HG03469 (cell line): ENCODE data around the gene FOXR2.

Experiments
- ATAC-seq: cut with Tn5 transposase; IDR thresholded peaks from one replicate; pipeline ENCODE4 v1.9.1; 2021; ENCODE audit warnings: mild to moderate bottlenecking, moderate library complexity, moderate number of reproducible peaks; ENCODE audit not compliant: unreplicated experiment

FOXR2 gene, protein sequence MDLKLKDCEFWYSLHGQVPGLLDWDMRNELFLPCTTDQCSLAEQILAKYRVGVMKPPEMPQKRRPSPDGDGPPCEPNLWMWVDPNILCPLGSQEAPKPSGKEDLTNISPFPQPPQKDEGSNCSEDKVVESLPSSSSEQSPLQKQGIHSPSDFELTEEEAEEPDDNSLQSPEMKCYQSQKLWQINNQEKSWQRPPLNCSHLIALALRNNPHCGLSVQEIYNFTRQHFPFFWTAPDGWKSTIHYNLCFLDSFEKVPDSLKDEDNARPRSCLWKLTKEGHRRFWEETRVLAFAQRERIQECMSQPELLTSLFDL

DNA sequence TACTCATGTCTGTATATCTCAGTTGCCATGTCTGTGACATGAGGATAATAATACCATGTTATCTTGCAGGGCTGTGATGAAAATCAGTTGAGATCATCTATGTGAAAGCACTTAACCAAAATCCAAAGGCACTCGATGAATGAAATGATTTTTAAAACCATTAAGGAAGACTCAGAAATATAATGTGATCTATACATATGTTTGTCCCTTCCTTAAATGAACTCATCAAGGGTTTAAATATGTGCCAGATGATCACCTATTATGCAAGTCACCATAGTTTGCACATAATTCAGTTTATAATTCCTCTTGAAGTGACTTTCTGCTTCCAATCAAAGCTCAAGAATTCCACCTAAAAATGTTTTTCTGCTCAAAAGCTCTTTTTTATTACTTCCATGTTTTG lies at the start of gene FOXR2:
Gene FOXR2, plus strand, starts transcription at position 301 of the 400 bp plus-strand sequence. CDS start 312 bp downstream, outside the sequence.
- ATAC-seq = no peak

DNA sequence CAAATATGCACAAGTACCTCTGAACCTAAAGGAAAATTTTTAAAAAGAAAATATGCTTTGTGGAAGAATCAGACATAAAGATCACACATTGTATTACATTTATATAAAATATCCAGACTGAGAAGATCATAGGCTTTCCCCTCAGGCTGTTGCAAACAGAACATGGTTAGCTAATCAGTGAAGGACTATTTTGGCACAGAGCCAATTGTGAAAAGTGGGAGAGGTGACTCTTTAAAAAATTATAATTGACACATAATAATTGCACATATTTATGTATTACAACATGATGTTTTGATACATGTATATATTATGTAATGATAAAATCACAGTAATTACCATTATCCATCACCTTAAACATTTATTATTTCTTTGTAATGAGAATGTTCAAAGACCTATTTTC lies 44.1 kb upstream of the FOXR2 start:
- ATAC-seq = no peak

DNA sequence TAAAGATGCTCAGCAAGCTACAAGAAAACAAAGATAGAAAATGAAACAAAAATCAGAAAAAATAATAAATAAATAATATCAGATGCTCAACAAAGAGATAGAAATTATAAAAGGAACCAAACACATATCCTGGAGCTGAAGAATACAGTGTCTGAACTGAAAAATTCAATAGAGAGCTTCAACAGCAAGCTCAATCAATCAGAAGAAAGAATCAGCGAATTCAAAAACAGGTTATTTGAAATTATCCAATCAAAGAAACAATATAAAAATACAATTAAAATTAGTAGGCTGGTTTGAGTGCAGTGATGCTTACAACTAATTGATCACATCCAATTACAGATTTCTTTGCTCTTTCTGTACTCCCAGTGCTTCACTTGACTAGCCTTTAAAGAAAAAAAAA lies 40.8 kb upstream of the FOXR2 start:
- ATAC-seq = no peak

DNA sequence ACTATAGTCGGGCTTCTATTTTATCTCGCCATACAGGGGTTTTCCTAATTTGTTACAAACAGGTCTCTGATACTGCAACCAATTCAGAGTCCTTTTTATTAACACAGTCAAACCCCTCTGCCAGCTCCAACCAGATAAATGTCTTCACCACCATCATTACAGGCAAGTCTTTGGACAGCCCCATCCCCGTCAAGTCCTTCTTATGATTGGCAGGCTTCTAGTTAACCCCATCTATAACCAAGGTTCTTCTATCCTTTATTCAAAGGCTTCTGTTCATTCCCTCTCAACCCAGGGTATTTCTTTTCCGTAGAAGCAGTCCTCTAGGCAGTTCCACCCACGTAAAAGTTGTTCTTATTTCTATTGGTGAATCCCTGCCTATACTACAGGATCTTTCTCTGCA lies 29.9 kb upstream of the FOXR2 start:
- no peak for ATAC-seq

DNA sequence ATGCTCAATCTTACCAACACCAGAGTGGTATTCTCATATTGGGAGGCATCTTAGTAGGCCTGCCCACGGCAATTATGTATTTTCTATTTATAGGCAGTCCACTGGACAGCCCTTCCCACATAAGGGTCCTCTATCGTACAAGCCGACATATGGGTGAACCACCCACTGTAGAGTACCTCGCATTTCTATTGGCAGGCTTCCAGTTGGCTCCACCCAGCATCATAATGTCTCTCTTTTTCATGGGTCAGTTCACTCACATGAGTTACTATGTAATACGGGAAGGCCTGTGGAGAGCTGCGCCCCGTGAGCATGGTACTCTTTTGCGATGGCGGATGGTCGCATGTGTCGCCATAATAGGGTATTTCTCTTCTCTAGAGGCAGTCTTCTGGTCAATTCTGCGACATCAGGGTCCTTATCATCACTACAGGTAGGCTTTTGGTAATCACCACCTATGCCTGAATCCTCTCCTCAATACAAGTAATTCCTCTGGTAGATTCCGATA lies 29.4 kb upstream of the FOXR2 start:
- no peak for ATAC-seq

DNA sequence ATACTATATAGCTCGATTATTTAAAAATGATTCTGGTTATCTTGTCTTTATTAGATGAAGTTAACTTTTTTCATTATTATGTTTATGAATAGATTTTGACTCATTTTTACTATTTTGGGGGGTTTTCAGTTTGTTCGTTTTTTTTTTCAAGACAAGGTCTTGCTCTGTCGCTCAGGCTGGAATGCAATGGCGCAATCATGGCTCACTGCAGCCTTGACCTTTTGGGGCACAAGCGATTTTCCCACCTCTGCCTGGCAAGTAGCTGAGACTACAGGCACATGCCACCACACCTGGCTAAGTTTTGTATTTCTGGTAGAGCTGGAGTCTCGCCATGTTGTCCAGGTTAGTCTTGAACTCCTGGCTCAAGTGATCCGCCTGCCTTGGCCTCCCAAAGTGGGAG lies 24.9 kb upstream of the FOXR2 start:
- ATAC-seq = no peak

DNA sequence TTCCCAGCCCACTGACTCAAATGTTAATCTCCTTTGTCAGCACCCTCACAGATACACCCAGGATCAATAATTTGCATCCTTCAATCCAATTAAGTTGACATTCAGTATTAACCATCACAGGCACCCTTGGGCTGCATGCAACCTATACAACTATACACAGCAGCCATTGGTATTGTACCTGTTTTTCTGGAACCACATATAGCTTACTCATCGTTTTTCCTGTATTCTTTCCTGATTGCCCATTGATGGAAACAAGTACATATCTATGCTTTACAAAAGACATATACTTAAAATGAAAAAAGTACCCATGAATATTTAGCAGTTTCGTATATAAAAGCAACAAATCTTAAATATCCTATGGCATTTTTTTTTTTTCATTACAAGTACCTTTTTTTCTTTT lies 3.7 kb upstream of the FOXR2 start:
- ATAC-seq = no peak

DNA sequence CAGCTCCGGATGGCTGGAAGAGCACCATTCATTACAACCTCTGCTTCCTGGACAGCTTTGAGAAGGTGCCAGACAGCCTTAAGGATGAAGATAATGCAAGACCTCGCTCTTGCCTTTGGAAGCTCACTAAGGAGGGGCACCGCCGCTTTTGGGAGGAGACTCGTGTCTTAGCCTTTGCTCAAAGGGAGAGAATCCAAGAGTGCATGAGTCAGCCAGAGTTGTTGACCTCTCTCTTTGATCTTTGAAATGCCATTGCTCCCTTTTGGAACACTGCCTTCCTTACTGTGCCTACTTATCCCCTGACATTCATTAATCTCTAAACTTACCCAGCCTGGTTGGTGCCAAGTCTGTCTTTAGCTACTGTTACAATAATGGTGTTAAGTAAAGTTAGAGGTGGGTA lies 1.2 kb downstream of the FOXR2 start:
- ATAC-seq = no peak

DNA sequence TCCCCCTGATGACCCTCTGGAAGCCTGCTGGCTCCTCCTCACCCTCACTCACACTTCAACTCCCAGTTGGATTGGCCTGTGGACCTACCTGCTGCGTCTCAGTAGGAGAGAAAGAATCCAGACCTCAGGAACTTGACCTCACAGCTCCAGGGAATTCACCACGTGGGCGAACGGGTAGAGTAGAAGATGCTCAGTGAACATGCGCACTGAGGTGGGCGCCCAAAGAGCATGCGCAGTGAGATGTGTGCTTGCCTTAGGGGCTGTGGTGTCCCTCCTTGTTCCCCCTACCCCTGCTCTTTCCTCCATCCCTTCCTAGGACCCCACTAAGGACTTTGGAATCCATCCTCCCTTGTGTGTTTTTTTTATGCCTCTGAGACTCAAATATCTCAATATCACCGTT lies 12.9 kb downstream of the FOXR2 start:
- ATAC-seq = no peak

DNA sequence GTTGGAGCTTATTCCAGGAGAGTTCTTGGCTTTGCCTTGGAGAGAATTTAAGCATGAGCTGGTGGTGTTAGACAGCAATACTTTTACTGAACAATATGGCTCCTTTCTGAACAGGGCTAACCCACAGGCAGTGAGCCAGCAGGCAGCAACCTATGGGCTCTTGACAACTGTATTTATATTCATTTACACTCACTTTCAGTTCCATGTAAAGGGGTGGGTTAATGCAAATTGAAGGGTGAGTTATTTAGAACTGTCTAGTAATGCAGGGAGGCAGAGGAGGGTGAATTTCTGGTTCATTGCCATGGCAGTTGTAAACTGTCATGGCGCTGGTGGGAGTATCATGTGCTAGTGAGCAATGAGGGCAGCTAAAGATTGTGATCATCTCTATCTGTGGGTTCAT lies 15.7 kb downstream of the FOXR2 start:
- ATAC-seq = peak; percentile 81

DNA sequence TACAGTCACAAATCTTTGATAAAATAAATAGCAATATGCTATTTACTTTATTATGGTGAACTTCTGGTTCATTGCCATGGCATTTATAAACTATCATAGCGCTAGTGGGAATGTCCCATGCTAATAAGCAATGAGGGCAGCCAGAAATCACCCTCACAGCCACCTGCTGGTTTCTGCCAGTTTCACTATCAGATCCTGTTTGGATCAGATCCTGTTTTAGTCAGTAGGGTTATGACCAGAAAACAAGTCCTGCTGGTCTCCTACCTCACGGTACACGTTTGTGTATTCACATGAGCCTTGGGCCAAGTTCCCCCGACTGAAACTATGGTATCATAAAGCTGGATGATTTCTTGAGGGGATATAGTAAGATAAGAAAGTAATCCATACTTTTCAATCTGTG lies 17.7 kb downstream of the FOXR2 start:
- ATAC-seq = no peak

DNA sequence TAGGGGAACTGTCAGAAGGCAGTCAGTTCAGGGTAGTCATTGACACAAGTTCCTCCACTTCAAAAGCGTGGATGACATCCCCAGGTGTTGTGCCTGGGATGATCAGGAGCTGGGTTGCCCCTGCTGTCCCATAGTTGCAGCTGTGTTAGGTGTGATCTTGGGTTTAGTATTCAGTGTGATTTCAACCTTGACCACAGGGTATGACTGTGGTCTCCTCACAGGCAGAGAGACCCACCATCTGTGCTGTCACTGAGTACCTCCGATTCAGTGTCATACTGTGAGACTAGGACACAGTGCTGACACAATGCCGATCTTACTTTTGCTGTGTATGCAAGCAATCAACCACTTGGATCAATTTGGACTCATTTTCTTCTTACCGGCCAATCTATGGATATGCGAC lies 25.2 kb downstream of the FOXR2 start:
- peak; percentile 59 for ATAC-seq

DNA sequence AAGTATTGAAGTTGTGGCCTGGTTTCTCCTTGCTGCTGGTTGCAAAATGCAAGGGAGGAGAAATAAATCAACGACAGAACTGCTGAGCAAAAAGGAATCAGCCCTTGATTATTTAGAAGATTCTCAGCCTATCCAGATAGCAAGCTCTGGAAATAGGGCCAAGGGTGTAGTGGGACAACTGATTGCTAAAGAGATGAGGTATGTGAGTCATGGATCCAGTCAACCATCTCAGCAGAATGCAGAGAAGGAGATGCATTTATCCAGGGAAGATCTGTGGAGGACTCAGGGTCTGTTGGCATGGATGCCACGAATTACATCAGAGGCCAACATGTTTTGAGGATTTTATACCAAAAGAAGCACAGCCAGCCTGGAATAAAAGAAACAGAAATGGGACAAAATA lies 36.7 kb downstream of the FOXR2 start:
- ATAC-seq = no peak

DNA sequence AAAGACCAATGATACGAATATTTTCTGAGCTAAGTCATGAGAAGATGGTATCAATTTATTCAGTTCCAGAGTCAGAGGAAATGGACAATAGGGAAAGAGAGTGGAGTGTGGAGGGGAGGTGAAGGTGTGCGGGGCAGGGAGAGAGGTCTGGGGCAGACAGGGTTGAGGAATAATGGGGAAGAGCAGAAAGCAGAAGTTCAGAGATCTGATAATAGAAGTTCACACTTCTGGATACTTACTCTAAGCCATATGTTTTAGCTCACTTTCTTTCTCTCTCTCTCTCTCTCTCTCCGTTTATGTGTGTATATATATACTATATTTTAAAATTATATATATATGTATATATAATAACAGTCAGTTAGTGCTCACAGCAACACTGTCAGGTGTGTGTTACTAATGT lies 40.4 kb downstream of the FOXR2 start:
- no peak for ATAC-seq

DNA sequence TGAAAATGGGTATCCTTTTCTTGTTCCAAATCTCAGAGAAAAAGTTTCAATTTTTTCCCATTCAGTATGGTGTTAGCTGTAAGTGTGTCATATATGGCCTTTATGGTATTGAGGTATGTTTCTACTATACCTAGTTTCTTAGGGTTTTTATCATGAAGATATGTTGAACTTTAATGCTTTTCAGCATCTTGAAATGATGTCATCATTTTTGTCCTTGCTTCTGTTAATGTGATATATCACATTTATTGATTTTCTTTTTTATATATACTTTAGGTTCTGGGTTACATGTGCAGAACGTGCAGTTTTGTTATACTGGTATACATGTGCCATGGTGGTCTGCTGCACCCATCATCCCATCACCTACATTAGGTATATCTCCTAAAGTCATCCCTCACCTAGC lies 44.9 kb downstream of the FOXR2 start:
- no peak for ATAC-seq
